PC-3 (cell line): Measurements from ENCODE around the gene PRAC1. TPM values are rescaled to one million over a fixed set of nuclear protein-coding genes. Genes with fewer than 3 reads are reported as not detected.
A peak's percentile ranks its signal among the peaks of the same experiment; 100 is the strongest.

Experiments
- ATAC-seq: fragments of 200-7000 bp; cut with Tn5 transposase; 2 replicates; pipeline ENCODE4 v1.9.1; 2020; ENCODE audit warnings: mild to moderate bottlenecking, moderate library complexity
- BruUV-seq: library from RNA; stranded (reverse); fragments of 400-500 nt; replicated peaks from 2 replicates; lab custom pipeline; 2021; lab: Mats Ljungman, UMichigan
- CTCF ChIA-PET: fragments of 300-600 bp; sonication (Branson Sonifier 250); formaldehyde crosslinking; loops from one replicate; lab custom pipeline; 2022; ENCODE audit warnings: antibody characterized with exemption; lab: Charles Lee
- POLR2A ChIA-PET: fragments of 300-600 bp; sonication (Branson Sonifier 250); formaldehyde crosslinking; loops from one replicate; lab custom pipeline; 2022; ENCODE audit warnings: antibody characterized with exemption; ENCODE audit not compliant: unreplicated experiment; lab: Charles Lee
- DNase-seq: peaks from one replicate; pipeline ENCODE4 v3.0.0-alpha.2; 2015
- H2AFZ ChIP-seq: fragments of 300-600 bp; sonication (generic); 2 replicates; pipeline ENCODE4 v1.6.0; 2016; ENCODE audit warnings: antibody characterized with exemption, low read length
- H3F3A ChIP-seq: fragments of 300-600 bp; sonication (generic); one replicate; pipeline ENCODE4 v1.6.0; 2017; ENCODE audit warnings: antibody characterized with exemption, low read length, control low read depth, mild to moderate bottlenecking; ENCODE audit not compliant: unreplicated experiment
- H3K27ac ChIP-seq: fragments of 300-600 bp; sonication (generic); 2 replicates; pipeline ENCODE4 v1.5.1; 2016; ENCODE audit warnings: mild to moderate bottlenecking, low read length
- H3K27me3 ChIP-seq: fragments of 300-600 bp; sonication (generic); 2 replicates; pipeline ENCODE4 v1.6.1; 2016; ENCODE audit warnings: low read length, mixed read lengths
- H3K36me3 ChIP-seq: fragments of 300-600 bp; sonication (generic); 2 replicates; pipeline ENCODE4 v1.6.1; 2016; ENCODE audit warnings: low read depth, mixed run types, low read length, mixed read lengths
- H3K4me1 ChIP-seq: fragments of 300-600 bp; sonication (generic); 2 replicates; pipeline ENCODE4 v1.5.1; 2016; ENCODE audit warnings: low read length; ENCODE audit not compliant: insufficient read depth
- H3K4me2 ChIP-seq: fragments of 300-600 bp; sonication (generic); 2 replicates; pipeline ENCODE4 v1.6.0; 2016; ENCODE audit warnings: low read length
- H3K4me3 ChIP-seq: fragments of 300-600 bp; sonication (generic); 2 replicates; pipeline ENCODE4 v1.5.1; 2016; ENCODE audit warnings: mild to moderate bottlenecking, low read length, mixed read lengths
- H3K79me2 ChIP-seq: fragments of 300-600 bp; sonication (generic); 2 replicates; pipeline ENCODE4 v1.6.1; 2017; ENCODE audit warnings: low read length, mixed read lengths
- H3K9ac ChIP-seq: fragments of 300-600 bp; sonication (generic); 2 replicates; pipeline ENCODE4 v1.6.0; 2016; ENCODE audit warnings: mild to moderate bottlenecking, low read length
- H3K9me2 ChIP-seq: fragments of 300-600 bp; sonication (generic); replicated peaks from 2 replicates; pipeline ENCODE4 v1.6.1; 2016; ENCODE audit warnings: mixed run types, low read length, mixed read lengths
- H3K9me3 ChIP-seq: fragments of 300-600 bp; sonication (generic); 2 replicates; pipeline ENCODE4 v1.6.1; 2016; ENCODE audit warnings: low read length, mixed read lengths
- H4K20me1 ChIP-seq: fragments of 300-600 bp; sonication (generic); 2 replicates; pipeline ENCODE4 v1.6.1; 2016; ENCODE audit warnings: low read length, mixed read lengths
- EZH2 ChIP-seq: fragments of 300-600 bp; sonication (generic); IDR thresholded peaks from one replicate; pipeline ENCODE4 v1.6.1; 2017; ENCODE audit warnings: antibody characterized with exemption, mild to moderate bottlenecking, low read length; ENCODE audit not compliant: unreplicated experiment
- EZH2phosphoT487 ChIP-seq: fragments of 300-600 bp; sonication (generic); IDR thresholded peaks from 2 replicates; pipeline ENCODE4 v1.6.1; 2018; ENCODE audit warnings: mild to moderate bottlenecking, antibody characterized with exemption, low read length, borderline replicate concordance
- intact Hi-C: fragments of 100-400 bp; cut with micrococcal nuclease; formaldehyde crosslinking; loops from 2 replicates; pipeline ENCODE4 v1.9.0; 2023
- total RNA-seq: library from RNA; depleted of rRNA; stranded (reverse); fragments of >200 nt; gene quantifications from 2 replicates; pipeline ENCODE4 v1.2.3, GENCODE V29; 2014
- TF ChIP-seq, protein P1 (sequence below): fragments of 300-600 bp; sonication (generic); conservative IDR thresholded peaks from 2 replicates; pipeline ENCODE4 v1.5.1; 2017; ENCODE audit warnings: antibody characterized with exemption, low read depth, mild to moderate bottlenecking, low read length

PRAC1 gene
- total RNA-seq, 1 experiment from 2014 or later, result 44.4 TPM

DNA sequence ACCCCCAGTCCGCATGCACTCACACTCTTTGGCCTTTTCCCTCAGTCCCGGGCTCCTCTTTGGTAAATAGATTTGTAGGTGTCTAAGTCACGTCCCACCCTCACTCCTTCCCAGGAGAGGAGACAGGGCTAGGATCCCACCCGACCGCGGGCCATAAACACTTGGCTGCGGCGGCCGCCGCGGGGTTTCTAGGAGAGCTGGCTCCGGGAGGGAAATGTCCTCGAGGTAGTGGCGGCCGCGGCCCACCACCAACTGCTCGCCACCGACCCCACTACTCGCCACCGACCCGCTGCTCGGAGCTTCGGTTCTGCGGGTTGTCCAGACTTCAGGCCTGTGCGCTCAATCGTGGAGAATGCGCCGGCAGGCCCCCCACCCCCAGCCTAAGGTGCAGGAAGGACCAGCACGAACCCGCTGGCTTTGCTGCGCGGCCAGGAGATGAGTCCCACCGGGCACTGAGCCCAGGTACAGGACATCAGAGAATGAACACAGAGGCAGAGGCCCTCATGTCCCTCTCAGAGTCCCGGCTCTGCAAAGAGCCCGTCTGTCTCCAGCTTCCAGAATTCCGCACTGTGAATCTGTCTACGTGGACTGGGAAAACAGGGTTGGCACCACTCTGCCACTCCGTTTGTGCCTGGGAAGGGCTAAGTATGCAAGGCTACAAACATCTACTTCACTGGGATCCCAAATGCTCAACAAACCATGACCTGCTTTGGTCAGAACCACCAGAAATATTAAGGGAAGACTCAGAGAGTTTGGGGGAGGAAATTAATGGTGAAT, 3.2 kb upstream of the PRAC1 start:
- peak overlapping the region; percentile 91 for H3K27ac ChIP-seq
- H3F3A ChIP-seq, result peaks cover 8% of the 10 kb centered on the region
- intact Hi-C loops, result loop anchor here (1.0 kb wide), 1 partner anchor 13 kb away; no protein-coding TSS in a partner anchor
- no TSS peak for BruUV-seq
- H3K9me3 ChIP-seq, result no peaks in the 10 kb centered on the region
- CTCF ChIA-PET, result interaction anchor here (0.6 to 5.0 kb wide), 7 partner anchors 21 to 153 kb away, joined by 3 to 76 read pairs (median 7); no protein-coding TSS in a partner anchor
- DNase-seq, result peak; percentile 80
- no peaks in the 10 kb centered on the region for H3K36me3 ChIP-seq
- H3K27me3 ChIP-seq, result no peaks in the 10 kb centered on the region
- H2AFZ ChIP-seq, result peak overlapping the region; percentile 43
- H3K4me1 ChIP-seq, result peaks cover 42% of the 10 kb centered on the region
- POLR2A ChIA-PET, result interaction anchor here (0.6 kb wide), 2 partner anchors 12 to 54 kb away, joined by 3 read pairs; no protein-coding TSS in a partner anchor
- no peaks in the 10 kb centered on the region for H4K20me1 ChIP-seq
- TF ChIP-seq EZH2phosphoT487, result no peak
- TF ChIP-seq, protein P1, sequence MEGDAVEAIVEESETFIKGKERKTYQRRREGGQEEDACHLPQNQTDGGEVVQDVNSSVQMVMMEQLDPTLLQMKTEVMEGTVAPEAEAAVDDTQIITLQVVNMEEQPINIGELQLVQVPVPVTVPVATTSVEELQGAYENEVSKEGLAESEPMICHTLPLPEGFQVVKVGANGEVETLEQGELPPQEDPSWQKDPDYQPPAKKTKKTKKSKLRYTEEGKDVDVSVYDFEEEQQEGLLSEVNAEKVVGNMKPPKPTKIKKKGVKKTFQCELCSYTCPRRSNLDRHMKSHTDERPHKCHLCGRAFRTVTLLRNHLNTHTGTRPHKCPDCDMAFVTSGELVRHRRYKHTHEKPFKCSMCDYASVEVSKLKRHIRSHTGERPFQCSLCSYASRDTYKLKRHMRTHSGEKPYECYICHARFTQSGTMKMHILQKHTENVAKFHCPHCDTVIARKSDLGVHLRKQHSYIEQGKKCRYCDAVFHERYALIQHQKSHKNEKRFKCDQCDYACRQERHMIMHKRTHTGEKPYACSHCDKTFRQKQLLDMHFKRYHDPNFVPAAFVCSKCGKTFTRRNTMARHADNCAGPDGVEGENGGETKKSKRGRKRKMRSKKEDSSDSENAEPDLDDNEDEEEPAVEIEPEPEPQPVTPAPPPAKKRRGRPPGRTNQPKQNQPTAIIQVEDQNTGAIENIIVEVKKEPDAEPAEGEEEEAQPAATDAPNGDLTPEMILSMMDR, result no peak
- no peak for TF ChIP-seq EZH2
- H3K4me2 ChIP-seq, result peak overlapping the region; percentile 85
- peaks cover 92% of the 10 kb centered on the region for H3K79me2 ChIP-seq
- no peaks in the 10 kb centered on the region for H3K9me2 ChIP-seq
- ATAC-seq, result peak; percentile 0; the same call in 1 of the 2 replicates
- H3K4me3 ChIP-seq, result peak overlapping the region; percentile 90
- peak overlapping the region; percentile 90 for H3K9ac ChIP-seq

DNA sequence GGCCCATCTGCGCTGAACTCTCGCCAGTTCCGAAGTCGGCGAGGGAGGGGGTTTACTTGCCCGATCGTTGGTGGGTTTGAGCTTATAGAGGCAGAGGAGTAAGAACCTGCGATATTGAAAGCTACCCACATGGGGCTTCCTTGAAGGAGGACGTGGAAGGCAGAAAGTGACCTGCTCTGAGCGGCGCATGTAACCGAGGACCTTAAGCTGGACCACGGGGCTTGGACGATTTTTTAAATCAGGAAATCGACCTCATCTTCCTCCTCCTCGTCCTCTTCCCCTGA, 2.6 kb upstream of the PRAC1 start:
- no peak for ATAC-seq
- Histone ChIP-seq H3K9me3 (no peaks in the 10 kb centered on the region), H3F3A (peaks cover 8% of the 10 kb centered on the region), H2AFZ (peak overlapping the region; percentile 43), H3K4me2 (peak overlapping the region; percentile 85), H3K27ac (peak overlapping the region; percentile 91), H3K27me3 (no peaks in the 10 kb centered on the region), H3K4me3 (peak overlapping the region; percentile 90), H4K20me1 (no peaks in the 10 kb centered on the region), H3K9ac (peak overlapping the region; percentile 90), H3K79me2 (peaks cover 92% of the 10 kb centered on the region), H3K9me2 (no peaks in the 10 kb centered on the region), H3K4me1 (peaks cover 44% of the 10 kb centered on the region), H3K36me3 (no peaks in the 10 kb centered on the region)
- intact Hi-C loops, result no loop called here
- no TSS peak for BruUV-seq
- ChIA-PET POLR2A (interaction anchor here (0.6 kb wide), 1 partner anchor 53 kb away, joined by 3 read pairs; no protein-coding TSS in a partner anchor), CTCF (interaction anchor here (0.6 to 5.0 kb wide), 10 partner anchors 22 to 307 kb away, joined by 3 to 76 read pairs (median 5); no protein-coding TSS in a partner anchor)
- TF ChIP-seq EZH2 (no peak), EZH2phosphoT487 (no peak)
- TF ChIP-seq, protein P1, result no peak
- DNase-seq, result peak; percentile 57
